Upper lobe of left lung (tissue), 4 donors: ENCODE measurements around the gene TOMM70.

Source experiments
- EP300 ChIP-seq, 4 donors: sonication (generic); formaldehyde crosslinking; IDR thresholded peaks; one replicate each; pipeline ENCODE4 v1.5.1; 2017; ENCODE audit warnings: antibody characterized with exemption in 4 of 4, control low read depth in 2 of 4
- POLR2A ChIP-seq, 4 donors: fragments of 450-650 bp; IDR thresholded peaks; one replicate each; pipeline ENCODE4 v1.5.1; 2016 to 2017; ENCODE audit warnings: antibody characterized with exemption in 4 of 4, mild to moderate bottlenecking in 2 of 4
- POLR2AphosphoS5 ChIP-seq, 2 donors: sonication (generic); formaldehyde crosslinking; IDR thresholded peaks; one replicate each; pipeline ENCODE4 v1.5.1; 2017; ENCODE audit warnings: antibody characterized with exemption in 2 of 2
- TF ChIP-seq, protein P1 (sequence below), 6 experiments: fragments of 450-650 bp in 4 of 6; fragments of 200-600 bp in 2 of 6; sonication (generic) in 2 of 6; IDR thresholded peaks; one replicate each; pipeline ENCODE4 v1.5.1; 2016 to 2019; ENCODE audit warnings: antibody characterized with exemption in 6 of 6

DNA sequence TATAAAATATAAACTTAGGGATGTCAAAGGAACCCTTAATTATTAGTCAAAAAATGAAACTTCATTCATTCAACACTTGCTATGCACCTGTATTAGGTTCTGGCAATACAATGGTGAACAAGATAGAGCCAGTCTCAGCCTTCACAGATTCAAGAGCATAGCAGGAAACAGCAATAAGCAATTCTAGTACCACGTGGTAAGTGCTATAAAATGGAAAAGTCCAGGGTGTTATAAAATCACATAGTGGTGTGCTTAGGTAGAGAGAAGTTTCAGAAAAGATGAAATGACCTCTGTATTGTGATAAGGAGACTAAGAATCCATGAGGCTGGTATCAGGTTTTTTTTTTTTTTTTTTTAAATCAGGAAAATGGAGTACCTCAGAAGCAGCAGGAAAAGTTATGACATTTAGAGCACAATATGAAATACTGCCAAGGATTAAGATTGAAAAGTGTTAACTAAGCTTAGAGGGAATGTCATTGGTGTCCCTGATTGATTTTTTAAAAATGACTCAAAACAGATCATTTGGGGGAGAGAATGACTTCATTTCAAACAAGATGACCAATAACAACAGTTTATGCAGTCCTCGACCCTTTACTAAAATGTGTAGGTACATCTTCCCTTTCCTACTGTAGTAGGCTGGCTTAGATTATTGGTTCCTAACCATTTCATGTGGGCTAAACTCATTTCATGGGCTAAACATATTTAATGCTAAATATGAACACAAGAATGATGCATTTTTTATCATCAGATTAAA, 5.0 kb downstream of the TOMM70 start:
- TF ChIP-seq, protein P1, sequence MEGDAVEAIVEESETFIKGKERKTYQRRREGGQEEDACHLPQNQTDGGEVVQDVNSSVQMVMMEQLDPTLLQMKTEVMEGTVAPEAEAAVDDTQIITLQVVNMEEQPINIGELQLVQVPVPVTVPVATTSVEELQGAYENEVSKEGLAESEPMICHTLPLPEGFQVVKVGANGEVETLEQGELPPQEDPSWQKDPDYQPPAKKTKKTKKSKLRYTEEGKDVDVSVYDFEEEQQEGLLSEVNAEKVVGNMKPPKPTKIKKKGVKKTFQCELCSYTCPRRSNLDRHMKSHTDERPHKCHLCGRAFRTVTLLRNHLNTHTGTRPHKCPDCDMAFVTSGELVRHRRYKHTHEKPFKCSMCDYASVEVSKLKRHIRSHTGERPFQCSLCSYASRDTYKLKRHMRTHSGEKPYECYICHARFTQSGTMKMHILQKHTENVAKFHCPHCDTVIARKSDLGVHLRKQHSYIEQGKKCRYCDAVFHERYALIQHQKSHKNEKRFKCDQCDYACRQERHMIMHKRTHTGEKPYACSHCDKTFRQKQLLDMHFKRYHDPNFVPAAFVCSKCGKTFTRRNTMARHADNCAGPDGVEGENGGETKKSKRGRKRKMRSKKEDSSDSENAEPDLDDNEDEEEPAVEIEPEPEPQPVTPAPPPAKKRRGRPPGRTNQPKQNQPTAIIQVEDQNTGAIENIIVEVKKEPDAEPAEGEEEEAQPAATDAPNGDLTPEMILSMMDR (IDR thresholded peaks at IDR 0.05), result no peak
- TF ChIP-seq POLR2A (IDR thresholded peaks at IDR 0.05) (no peak), POLR2AphosphoS5 (IDR thresholded peaks at IDR 0.05) (no peak), EP300 (IDR thresholded peaks at IDR 0.05) (no peak)
